ENCODE measurements around the gene PHF12. TPM values are rescaled to one million over a fixed set of nuclear protein-coding genes. Genes with fewer than 3 reads are reported as not detected.

PHF12 gene
- total and polyA plus RNA-seq, 2 of the 13 experiments (the other 11 are each of a cell fraction or from before 2014, with no cell fraction given), result 9.8 to 17.1 TPM

DNA sequence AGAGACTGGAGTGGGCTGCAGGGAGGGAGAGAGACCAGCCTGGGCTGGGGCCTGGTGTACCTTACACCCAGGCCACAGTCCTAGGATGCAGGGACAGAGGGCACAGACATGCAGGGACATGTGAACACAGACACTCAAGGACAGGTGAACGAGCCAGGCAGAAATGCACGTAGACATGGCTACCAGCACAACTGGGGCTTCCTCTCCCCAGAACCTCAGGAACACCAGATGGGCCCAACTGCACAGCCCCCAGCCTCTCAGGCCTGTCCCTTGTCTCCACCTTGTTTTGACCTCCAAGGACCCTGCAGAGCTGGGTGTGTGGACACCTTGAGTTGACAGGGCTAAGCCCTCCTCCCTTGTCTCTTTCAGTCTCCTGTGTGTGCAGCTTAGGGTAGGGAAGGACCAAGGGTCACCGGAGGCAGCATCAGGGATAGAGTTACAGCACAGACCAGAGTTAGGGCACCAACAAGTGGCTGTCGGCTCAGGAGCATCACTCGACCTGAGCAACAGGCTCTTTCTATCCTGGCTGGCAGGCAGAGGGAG is 45.3 kb upstream of the PHF12 start (continued):
- TF ChIP-seq, protein P1, sequence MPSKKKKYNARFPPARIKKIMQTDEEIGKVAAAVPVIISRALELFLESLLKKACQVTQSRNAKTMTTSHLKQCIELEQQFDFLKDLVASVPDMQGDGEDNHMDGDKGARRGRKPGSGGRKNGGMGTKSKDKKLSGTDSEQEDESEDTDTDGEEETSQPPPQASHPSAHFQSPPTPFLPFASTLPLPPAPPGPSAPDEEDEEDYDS (CRISPR knock-in tag; IDR thresholded peaks at IDR 0.05), result no peak
- TF ChIP-seq ZNF18 (CRISPR knock-in tag; IDR thresholded peaks at IDR 0.05; ENCODE audit: insufficient replicate concordance) (peak; percentile 19), ZNF503 (CRISPR knock-in tag; IDR thresholded peaks at IDR 0.05) (no peak), BORCS8-MEF2B (CRISPR knock-in tag; IDR thresholded peaks at IDR 0.05) (no peak), IRF1 (CRISPR knock-in tag; IDR thresholded peaks at IDR 0.05; ENCODE audit: low read depth) (no peak), ZNF790 (CRISPR knock-in tag; IDR thresholded peaks at IDR 0.05; ENCODE audit: borderline replicate concordance) (no peak), ZNF713 (CRISPR knock-in tag; IDR thresholded peaks at IDR 0.05) (no peak), REPIN1 (CRISPR knock-in tag; IDR thresholded peaks at IDR 0.05; ENCODE audit: borderline replicate concordance, low read depth) (peak; percentile 23; the same call in 1 of the 2 replicates), ZNF615 (CRISPR knock-in tag; IDR thresholded peaks at IDR 0.05; ENCODE audit: borderline replicate concordance) (no peak), RELA (CRISPR knock-in tag; IDR thresholded peaks at IDR 0.05) (no peak), ZFX (CRISPR knock-in tag; IDR thresholded peaks at IDR 0.05; ENCODE audit: low read depth) (peak; percentile 88), ZNF768 (CRISPR knock-in tag; IDR thresholded peaks at IDR 0.05) (no peak), SETDB1 (CRISPR knock-in tag; IDR thresholded peaks at IDR 0.05; ENCODE audit: borderline replicate concordance) (no peak), NFYC (CRISPR knock-in tag; IDR thresholded peaks at IDR 0.05) (no peak), XBP1 (CRISPR knock-in tag; IDR thresholded peaks at IDR 0.05) (no peak), CEBPG (CRISPR knock-in tag; IDR thresholded peaks at IDR 0.05) (no peak), ZNF343 (CRISPR knock-in tag; IDR thresholded peaks at IDR 0.05) (no peak), RFX3 (CRISPR knock-in tag; IDR thresholded peaks at IDR 0.05) (no peak)
- TF ChIP-seq, protein P2, sequence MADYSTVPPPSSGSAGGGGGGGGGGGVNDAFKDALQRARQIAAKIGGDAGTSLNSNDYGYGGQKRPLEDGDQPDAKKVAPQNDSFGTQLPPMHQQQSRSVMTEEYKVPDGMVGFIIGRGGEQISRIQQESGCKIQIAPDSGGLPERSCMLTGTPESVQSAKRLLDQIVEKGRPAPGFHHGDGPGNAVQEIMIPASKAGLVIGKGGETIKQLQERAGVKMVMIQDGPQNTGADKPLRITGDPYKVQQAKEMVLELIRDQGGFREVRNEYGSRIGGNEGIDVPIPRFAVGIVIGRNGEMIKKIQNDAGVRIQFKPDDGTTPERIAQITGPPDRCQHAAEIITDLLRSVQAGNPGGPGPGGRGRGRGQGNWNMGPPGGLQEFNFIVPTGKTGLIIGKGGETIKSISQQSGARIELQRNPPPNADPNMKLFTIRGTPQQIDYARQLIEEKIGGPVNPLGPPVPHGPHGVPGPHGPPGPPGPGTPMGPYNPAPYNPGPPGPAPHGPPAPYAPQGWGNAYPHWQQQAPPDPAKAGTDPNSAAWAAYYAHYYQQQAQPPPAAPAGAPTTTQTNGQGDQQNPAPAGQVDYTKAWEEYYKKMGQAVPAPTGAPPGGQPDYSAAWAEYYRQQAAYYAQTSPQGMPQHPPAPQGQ (CRISPR knock-in tag; IDR thresholded peaks at IDR 0.05; ENCODE audit: borderline replicate concordance), result no peak
- TF ChIP-seq, protein P3, sequence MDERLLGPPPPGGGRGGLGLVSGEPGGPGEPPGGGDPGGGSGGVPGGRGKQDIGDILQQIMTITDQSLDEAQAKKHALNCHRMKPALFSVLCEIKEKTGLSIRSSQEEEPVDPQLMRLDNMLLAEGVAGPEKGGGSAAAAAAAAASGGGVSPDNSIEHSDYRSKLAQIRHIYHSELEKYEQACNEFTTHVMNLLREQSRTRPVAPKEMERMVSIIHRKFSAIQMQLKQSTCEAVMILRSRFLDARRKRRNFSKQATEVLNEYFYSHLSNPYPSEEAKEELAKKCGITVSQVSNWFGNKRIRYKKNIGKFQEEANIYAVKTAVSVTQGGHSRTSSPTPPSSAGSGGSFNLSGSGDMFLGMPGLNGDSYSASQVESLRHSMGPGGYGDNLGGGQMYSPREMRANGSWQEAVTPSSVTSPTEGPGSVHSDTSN (CRISPR knock-in tag; IDR thresholded peaks at IDR 0.05), result no peak
- TF ChIP-seq, protein P4, sequence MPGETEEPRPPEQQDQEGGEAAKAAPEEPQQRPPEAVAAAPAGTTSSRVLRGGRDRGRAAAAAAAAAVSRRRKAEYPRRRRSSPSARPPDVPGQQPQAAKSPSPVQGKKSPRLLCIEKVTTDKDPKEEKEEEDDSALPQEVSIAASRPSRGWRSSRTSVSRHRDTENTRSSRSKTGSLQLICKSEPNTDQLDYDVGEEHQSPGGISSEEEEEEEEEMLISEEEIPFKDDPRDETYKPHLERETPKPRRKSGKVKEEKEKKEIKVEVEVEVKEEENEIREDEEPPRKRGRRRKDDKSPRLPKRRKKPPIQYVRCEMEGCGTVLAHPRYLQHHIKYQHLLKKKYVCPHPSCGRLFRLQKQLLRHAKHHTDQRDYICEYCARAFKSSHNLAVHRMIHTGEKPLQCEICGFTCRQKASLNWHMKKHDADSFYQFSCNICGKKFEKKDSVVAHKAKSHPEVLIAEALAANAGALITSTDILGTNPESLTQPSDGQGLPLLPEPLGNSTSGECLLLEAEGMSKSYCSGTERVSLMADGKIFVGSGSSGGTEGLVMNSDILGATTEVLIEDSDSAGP (CRISPR knock-in tag; IDR thresholded peaks at IDR 0.05; ENCODE audit: borderline replicate concordance), result peak; percentile 41; the same call in 1 of the 2 replicates
